HCT116 (cell line): ENCODE data around the gene ZBTB7C. TPM values are rescaled to one million over a fixed set of nuclear protein-coding genes. Genes with fewer than 3 reads are reported as not detected.

Experiments used
- ATAC-seq: fragments of 200-7000 bp; cut with Tn5 transposase; 2 replicates; pipeline ENCODE4 v1.9.1; 2020; ENCODE audit warnings: mild to moderate bottlenecking, moderate library complexity
- BruUV-seq: library from RNA; stranded (reverse); fragments of 400-500 nt; replicated peaks from 2 replicates; lab custom pipeline; 2021; lab: Mats Ljungman, UMichigan
- CTCF ChIA-PET: fragments of 300-600 bp; sonication (Branson Sonifier 250); formaldehyde crosslinking; loops from one replicate; lab custom pipeline; 2021; ENCODE audit warnings: antibody characterized with exemption; lab: Charles Lee
- POLR2A ChIA-PET: fragments of 300-600, 350-600 bp; sonication (Branson Sonifier 250); formaldehyde crosslinking; loops from one replicate; lab custom pipeline; 2021; ENCODE audit warnings: antibody characterized with exemption; lab: Charles Lee
- RAD21 ChIA-PET, 2 experiments: fragments of 300-600 bp; sonication (Branson Sonifier 250); formaldehyde crosslinking; loops; one replicate each; lab custom pipeline; 2023; ENCODE audit warnings: low total read pairs in 2 of 2; ENCODE audit not compliant: uncharacterized antibody in 2 of 2, unreplicated experiment in 2 of 2, low non-redundant PET in 1 of 2; lab: Charles Lee
- DNase-seq: peaks from one replicate; pipeline ENCODE4 v3.0.0-alpha.2; 2010; ENCODE audit warnings: low read depth, low spot score
- H2AFZ ChIP-seq: fragments of 200-600 bp; shearing (Covaris generic), sonication (generic); 2 replicates; pipeline ENCODE4 v1.6.1; 2017; ENCODE audit warnings: low read depth, mixed run types, mixed read lengths, antibody characterized with exemption, low read length; ENCODE audit not compliant: poor library complexity, severe bottlenecking
- H3K27ac ChIP-seq: 2 replicates; pipeline ENCODE4 v1.5.1; 2012; ENCODE audit warnings: low read depth, low read length
- H3K27me3 ChIP-seq: fragments of 200-600 bp; sonication (generic); 2 replicates; pipeline ENCODE4 v1.6.1; 2016; ENCODE audit warnings: mixed run types, low read length, mixed read lengths; ENCODE audit not compliant: insufficient read depth
- H3K36me3 ChIP-seq, 2 experiments: fragments of 200-500 bp in 1 of 2; fragments of 200-600 bp in 1 of 2; sonication (Bioruptor generic) in 1 of 2; sonication (generic) in 1 of 2; 2 replicates each; pipeline versions ENCODE4 v1.5.1 to v1.6.1; 2014 to 2016; ENCODE audit warnings: low read length in 2 of 2, inconsistent platforms in 1 of 2, mixed read lengths in 1 of 2, mixed run types in 1 of 2; ENCODE audit not compliant: insufficient read depth in 2 of 2, control insufficient read depth in 1 of 2
- H3K4me1 ChIP-seq, 2 experiments: fragments of 200-600 bp in 1 of 2; sonication (generic) in 1 of 2; 2 replicates each; pipeline versions ENCODE4 v1.5.1 to v1.6.1; 2012 to 2017; ENCODE audit warnings: low read length in 2 of 2, inconsistent platforms in 1 of 2, mild to moderate bottlenecking in 1 of 2, mixed read lengths in 1 of 2, mixed run types in 1 of 2, moderate library complexity in 1 of 2; ENCODE audit not compliant: insufficient read depth in 2 of 2, control insufficient read depth in 1 of 2
- H3K4me2 ChIP-seq: fragments of 200-600 bp; sonication (generic); 2 replicates; pipeline ENCODE4 v1.6.1; 2017; ENCODE audit warnings: mixed run types, low read length, mixed read lengths
- H3K4me3 ChIP-seq, 2 experiments: fragments of 200-600 bp in 1 of 2; sonication (generic) in 1 of 2; replicated peaks in 1 of 2; 2 replicates each; pipeline ENCODE4 v1.5.1; 2011 to 2016; ENCODE audit warnings: low read length in 2 of 2, control low read depth in 1 of 2, low read depth in 1 of 2, mild to moderate bottlenecking in 1 of 2, mixed read lengths in 1 of 2, mixed run types in 1 of 2
- H3K79me2 ChIP-seq: fragments of 200-600 bp; sonication (generic); 2 replicates; pipeline ENCODE4 v1.6.1; 2017; ENCODE audit warnings: mild to moderate bottlenecking, mixed run types, low read length, moderate library complexity, mixed read lengths; ENCODE audit not compliant: insufficient read depth
- H3K9ac ChIP-seq: fragments of 200-600 bp; sonication (generic); 2 replicates; pipeline ENCODE4 v1.6.1; 2016; ENCODE audit warnings: low read length, mixed read lengths
- H3K9me2 ChIP-seq: fragments of 200-600 bp; sonication (generic), shearing (Covaris generic); 2 replicates; pipeline ENCODE4 v1.6.1; 2017; ENCODE audit warnings: mixed run types, mild to moderate bottlenecking, moderate library complexity; ENCODE audit not compliant: insufficient read depth
- H3K9me3 ChIP-seq, 2 experiments: fragments of 200-500 bp in 1 of 2; fragments of 200-600 bp in 1 of 2; sonication (Bioruptor generic) in 1 of 2; sonication (generic) in 1 of 2; 2 replicates each; pipeline ENCODE4 v1.6.1; 2014 to 2017; ENCODE audit warnings: low read length in 2 of 2, mixed read lengths in 2 of 2, inconsistent platforms in 1 of 2, low read depth in 1 of 2, mild to moderate bottlenecking in 1 of 2, mixed run types in 1 of 2, moderate library complexity in 1 of 2; ENCODE audit not compliant: control insufficient read depth in 1 of 2, insufficient read depth in 1 of 2
- H4K20me1 ChIP-seq: fragments of 200-600 bp; sonication (generic), shearing (Covaris generic); 2 replicates; pipeline ENCODE4 v1.6.1; 2017; ENCODE audit warnings: mixed run types, mild to moderate bottlenecking, moderate library complexity; ENCODE audit not compliant: insufficient read depth
- ATF3 ChIP-seq: IDR thresholded peaks from 2 replicates; pipeline ENCODE4 v1.6.1; 2012
- CBX3 ChIP-seq: IDR thresholded peaks from 2 replicates; pipeline ENCODE4 v1.6.1; 2012; ENCODE audit warnings: low read depth
- CEBPB ChIP-seq: IDR thresholded peaks from 2 replicates; pipeline ENCODE4 v1.6.1; 2012; ENCODE audit warnings: low read depth
- EGR1 ChIP-seq: IDR thresholded peaks from 2 replicates; pipeline ENCODE4 v1.6.1; 2012; ENCODE audit warnings: low read depth
- ELF1 ChIP-seq: IDR thresholded peaks from 2 replicates; pipeline ENCODE4 v1.6.1; 2012; ENCODE audit warnings: low read depth, borderline replicate concordance
- EZH2 ChIP-seq: fragments of 200-600 bp; sonication (generic); IDR thresholded peaks from 2 replicates; pipeline ENCODE4 v1.6.1; 2017; ENCODE audit warnings: antibody characterized with exemption, mixed run types
- FOSL1 ChIP-seq: IDR thresholded peaks from 2 replicates; pipeline ENCODE4 v1.6.1; 2012; ENCODE audit warnings: low read depth
- JUND ChIP-seq: IDR thresholded peaks from 2 replicates; pipeline ENCODE4 v1.6.1; 2012
- POLR2AphosphoS5 ChIP-seq: IDR thresholded peaks from 2 replicates; pipeline ENCODE4 v1.6.1; 2011; ENCODE audit warnings: mild to moderate bottlenecking, low read depth, low read length, moderate library complexity
- RAD21 ChIP-seq: IDR thresholded peaks from 2 replicates; pipeline ENCODE4 v1.6.1; 2012; ENCODE audit warnings: low read depth, mild to moderate bottlenecking
- SP1 ChIP-seq: IDR thresholded peaks from 2 replicates; pipeline ENCODE4 v1.6.1; 2012; ENCODE audit warnings: low read depth
- SRF ChIP-seq: IDR thresholded peaks from 2 replicates; pipeline ENCODE4 v1.6.1; 2012; ENCODE audit warnings: low read depth
- YY1 ChIP-seq: IDR thresholded peaks from 2 replicates; pipeline ENCODE4 v1.6.1; 2011; ENCODE audit warnings: low read length, low read depth, moderate library complexity, mild to moderate bottlenecking; ENCODE audit not compliant: insufficient replicate concordance; ENCODE audit errors: extremely low read depth
- ZNF274 ChIP-seq: fragments of 200-500 bp; sonication (Bioruptor generic); IDR thresholded peaks from 2 replicates; pipeline ENCODE4 v1.6.1; 2014; ENCODE audit warnings: mild to moderate bottlenecking, low read depth, low read length, inconsistent platforms
- intact Hi-C: fragments of 100-400 bp; cut with micrococcal nuclease; formaldehyde crosslinking; loops from 2 replicates; pipeline ENCODE4 v1.10.0; 2022
- total RNA-seq: library from RNA; stranded (reverse); gene quantifications from one replicate; pipeline ENCODE4 v1.2.1, GENCODE V29; 2021; ENCODE audit not compliant: unreplicated experiment
- TF ChIP-seq, protein P1 (sequence below): IDR thresholded peaks from 2 replicates; pipeline ENCODE4 v1.6.1; 2012

The ZBTB7C gene
- total RNA-seq, 1 experiment from 2014 or later, result 0.37 TPM

- H3K9me2 ChIP-seq, result no peaks in the 10 kb centered on the region
- RAD21 ChIA-PET, result no interaction called here
- intact Hi-C loops, result no loop called here
- no peak overlapping the region for H3K4me3 ChIP-seq
- H2AFZ ChIP-seq, result no peak overlapping the region
- no peak overlapping the region for H3K4me2 ChIP-seq
- TF ChIP-seq ATF3 (no peak), ZNF274 (no peak), ELF1 (no peak), FOSL1 (no peak), YY1 (no peak), JUND (no peak), POLR2AphosphoS5 (no peak), SRF (no peak), CEBPB (no peak), RAD21 (no peak), CBX3 (no peak), SP1 (no peak), EZH2 (no peak), EGR1 (no peak)
- TF ChIP-seq, protein P1, sequence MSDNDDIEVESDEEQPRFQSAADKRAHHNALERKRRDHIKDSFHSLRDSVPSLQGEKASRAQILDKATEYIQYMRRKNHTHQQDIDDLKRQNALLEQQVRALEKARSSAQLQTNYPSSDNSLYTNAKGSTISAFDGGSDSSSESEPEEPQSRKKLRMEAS, result no peak
- ATAC-seq (no peak), DNase-seq (no peak)
- H3K36me3 ChIP-seq, result no peaks in the 10 kb centered on the region
- BruUV-seq, result no TSS peak
- CTCF ChIA-PET, result interaction anchor here (1.0 to 1.5 kb wide), 2 partner anchors 10 to 21 kb away, joined by 3 read pairs; no protein-coding TSS in a partner anchor
- H3K9ac ChIP-seq, result no peak overlapping the region
- H3K79me2 ChIP-seq, result no peaks in the 10 kb centered on the region
- H4K20me1 ChIP-seq, result no peaks in the 10 kb centered on the region
- no peaks in the 10 kb centered on the region for H3K27me3 ChIP-seq
- H3K27ac ChIP-seq, result no peak overlapping the region
- H3K9me3 ChIP-seq, result no peaks in the 10 kb centered on the region
- no peaks in the 10 kb centered on the region for H3K4me1 ChIP-seq
- POLR2A ChIA-PET, result interaction anchor here (0.8 kb wide), 1 partner anchor 18 kb away, joined by 3 read pairs; no protein-coding TSS in a partner anchor
Measured at GRCh38 chr18:47987388-47987699, 421.8 kb downstream of the ZBTB7C start.
